Activated T-cell treated with anti-CD3 and anti-CD28 coated beads, Interleukin-2, amount 50 U/mL, for 1 hour (primary cell): ENCODE data around the gene IGSF9B.

ENCODE experiments used
- DNase-seq: peaks from one replicate; pipeline ENCODE4 v3.0.0-alpha.2; 2020

The IGSF9B gene

DNA sequence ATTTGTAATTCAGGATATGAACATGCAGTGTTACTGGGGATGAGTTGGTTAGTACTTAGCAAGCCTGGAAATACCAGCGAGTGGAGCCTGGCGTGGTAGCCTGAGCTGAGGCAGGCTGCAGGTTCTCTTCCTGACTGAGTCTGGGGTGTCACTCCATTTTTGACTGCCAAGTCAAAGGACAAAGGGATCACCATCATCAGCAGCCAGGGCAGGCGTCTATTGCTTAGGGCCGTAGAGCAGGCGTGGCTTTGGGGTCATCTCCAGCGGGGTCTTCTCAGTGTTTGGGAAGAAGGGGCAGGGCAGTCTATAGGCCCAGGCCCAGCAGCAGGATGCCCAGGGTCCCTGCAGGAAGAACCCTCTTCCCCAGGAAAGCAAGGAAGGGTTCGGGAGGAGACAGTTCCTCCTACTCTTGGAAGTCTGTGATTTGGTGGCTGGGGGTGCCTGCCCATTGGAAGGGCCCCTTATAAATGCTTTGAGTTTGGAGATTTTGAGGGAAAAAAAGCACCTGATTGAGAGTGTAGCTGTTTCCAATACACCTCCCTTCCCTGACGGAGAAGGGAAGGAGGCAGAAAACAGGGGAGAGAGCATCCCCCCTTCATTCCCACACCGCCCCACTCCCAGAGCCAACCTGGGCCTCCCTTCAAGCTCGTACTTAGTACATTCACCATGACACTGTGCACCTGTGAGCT is 60.0 kb downstream of the IGSF9B start:
- DNase-seq = no peak

DNA sequence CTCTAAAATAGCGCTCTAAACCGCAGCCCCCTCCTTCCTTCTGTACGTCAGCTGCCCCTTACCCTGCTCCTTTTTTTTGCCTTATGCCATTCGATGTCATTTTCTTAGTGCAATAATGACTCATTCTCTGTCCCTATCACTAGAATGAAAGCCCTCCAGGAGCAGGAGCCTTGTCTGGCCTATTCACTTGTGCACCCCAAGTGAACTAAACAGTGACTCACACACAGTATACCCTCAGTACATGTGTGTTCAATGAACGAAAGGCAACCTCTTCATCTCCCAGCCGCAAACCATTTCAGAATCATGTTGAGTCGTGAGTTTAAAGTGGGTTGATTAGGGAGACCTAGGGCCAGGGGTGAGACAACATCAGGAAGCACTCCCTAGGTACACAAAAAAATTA is 60.7 kb downstream of the IGSF9B start:
- no peak for DNase-seq

DNA sequence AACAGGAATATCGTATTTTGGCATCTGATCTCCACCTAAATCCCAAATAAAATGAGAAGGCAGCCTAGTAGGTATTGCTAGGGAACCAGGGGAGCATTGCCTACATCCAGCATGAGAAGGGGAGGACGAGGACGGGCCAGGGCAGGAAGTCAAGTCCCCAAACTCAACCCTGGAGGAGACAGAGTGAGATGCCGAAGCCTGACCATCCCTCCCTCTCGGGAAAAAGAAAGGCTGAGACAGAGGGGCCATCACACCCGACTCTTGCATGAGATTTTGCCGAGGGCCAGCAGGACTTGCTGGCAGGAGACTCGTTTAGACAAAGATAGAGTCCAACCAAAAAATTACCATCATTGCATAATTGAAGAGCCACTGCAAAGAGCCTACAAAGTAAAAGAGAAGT is 61.2 kb downstream of the IGSF9B start:
- DNase-seq = no peak

DNA sequence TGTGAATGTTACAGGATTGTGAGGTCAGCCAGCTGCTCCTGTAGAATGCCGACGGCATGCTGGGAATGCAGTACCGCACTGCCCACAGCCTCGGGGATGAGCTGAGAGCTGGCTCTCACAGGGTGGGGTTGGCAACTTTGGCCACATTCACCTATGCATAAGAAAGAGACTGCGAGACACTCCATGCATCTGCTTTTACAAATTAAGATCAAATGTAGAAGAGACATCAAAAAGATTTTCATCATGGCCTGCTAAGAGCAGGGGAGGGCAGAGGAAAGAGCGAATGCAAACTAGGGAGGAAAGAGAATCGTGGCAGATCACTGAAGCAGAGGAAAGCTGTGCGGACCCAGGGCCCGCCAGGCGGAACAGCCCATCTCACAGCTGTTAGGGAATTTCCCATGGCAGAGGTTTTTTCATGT is 61.7 kb downstream of the IGSF9B start:
- DNase-seq = no peak

DNA sequence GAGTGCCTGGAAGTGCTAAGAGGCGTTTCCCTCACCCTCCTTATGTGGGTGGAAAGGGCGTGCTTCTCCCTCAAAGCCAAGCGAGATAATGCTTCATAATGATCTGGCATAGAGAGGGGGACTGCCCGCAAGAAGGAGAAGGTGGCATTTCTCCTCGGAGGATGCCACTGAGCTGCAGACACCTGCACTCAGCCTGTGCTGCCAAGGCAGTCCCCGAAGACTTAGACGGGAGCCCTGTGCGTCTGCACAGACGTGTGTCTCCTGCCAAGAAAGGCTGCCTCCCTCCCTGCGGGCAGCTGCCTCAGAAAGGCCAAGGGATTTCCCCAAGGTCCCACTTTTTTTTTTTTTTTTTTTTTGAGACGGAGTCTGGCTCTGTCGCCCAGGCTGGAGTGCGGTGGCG is 63.4 kb downstream of the IGSF9B start:
- no peak for DNase-seq

DNA sequence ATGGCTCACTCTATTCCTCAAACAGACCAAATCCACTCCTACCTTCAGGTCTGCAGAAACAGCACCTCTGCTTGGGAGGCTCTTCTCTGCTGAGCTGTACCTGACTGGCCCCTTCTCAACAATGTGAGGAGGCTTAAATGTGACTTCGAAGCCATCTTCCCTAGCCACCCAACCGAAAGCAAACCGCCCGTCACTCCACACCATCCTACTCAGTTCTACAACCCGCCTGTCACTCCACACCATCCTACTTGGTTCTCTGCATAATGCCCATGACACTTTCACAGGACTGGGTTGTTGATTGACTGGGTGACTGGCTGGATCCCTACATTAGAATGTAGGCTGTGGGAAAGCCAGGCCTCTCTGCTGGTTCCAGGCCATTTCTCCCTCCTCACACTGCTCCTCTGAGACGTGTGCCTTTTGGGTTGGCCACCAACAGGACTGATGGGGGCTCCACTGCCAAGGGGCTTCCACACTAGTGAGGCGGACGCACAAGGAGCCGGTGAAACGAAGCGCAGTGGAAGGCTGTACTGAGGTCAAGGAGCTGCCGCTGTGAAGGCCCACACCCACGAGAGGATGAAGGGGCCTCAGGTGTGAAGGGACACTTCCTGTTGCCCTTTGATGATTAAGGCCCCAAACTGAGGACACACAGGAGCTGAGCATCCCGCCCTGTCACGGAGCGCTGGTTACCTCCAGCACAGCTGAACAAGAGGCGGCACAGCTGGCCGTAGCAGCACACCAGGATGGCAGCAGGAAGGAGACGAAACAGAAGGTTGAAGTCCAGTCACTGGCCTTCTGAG is 64.0 kb downstream of the IGSF9B start:
- no peak for DNase-seq

DNA sequence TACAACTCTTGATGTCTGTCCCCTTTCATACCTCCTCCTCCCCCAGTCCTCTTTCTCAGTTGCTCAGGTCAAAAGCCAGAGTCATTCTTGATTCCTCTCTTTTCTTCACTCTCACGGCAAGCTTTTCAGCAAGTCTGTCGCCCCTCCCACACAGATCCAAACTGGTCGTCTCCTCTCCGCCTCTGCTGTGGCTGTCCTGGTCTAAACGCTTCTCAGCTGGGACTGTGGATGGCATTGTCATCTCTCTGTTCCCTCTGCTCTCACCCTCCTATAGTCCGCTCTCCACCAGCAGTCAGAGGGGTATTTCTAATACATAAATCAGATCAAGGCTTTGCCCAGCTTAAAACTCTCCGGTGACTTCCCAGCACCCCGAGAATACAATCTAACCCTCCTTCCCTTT is 64.6 kb downstream of the IGSF9B start:
- no peak for DNase-seq

DNA sequence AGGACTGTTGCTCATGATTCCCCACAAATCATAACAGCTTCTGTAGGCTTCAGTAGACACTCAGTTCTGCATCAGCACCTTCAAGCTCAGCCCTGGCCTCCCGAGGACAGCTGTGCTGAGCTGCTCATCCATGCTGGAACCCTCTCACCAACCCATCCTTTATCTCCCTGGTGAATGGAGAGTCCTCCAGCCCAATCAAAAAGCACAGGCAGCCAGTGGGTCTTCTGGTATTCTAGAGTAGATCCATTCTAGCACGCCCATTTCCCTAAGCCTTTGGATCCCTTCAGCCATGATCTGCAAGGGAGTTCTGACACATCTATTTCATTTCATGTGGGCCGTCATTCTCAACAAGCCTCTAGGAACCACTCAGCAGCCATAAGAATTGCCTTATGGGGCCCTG is 66.9 kb downstream of the IGSF9B start:
- no peak for DNase-seq

DNA sequence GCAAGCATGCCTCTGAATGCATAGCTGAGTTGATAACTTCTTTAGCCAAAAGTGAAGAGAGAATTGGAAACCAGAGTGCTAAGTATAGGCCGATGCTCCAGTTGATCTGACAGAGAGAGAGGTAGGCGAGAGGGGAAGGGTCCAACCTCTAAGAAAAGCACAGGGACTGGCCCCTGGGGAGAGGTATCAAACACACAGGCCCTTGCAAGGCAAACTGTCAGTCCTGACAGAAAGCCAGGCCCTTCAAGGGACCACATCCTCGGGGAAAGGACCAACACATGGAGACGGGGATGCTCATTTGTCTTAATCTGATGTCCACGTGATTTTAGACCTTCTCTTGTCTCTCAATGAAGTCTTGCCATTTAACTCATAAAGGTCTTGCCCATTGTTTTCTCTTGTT is 67.6 kb downstream of the IGSF9B start:
- no peak for DNase-seq

DNA sequence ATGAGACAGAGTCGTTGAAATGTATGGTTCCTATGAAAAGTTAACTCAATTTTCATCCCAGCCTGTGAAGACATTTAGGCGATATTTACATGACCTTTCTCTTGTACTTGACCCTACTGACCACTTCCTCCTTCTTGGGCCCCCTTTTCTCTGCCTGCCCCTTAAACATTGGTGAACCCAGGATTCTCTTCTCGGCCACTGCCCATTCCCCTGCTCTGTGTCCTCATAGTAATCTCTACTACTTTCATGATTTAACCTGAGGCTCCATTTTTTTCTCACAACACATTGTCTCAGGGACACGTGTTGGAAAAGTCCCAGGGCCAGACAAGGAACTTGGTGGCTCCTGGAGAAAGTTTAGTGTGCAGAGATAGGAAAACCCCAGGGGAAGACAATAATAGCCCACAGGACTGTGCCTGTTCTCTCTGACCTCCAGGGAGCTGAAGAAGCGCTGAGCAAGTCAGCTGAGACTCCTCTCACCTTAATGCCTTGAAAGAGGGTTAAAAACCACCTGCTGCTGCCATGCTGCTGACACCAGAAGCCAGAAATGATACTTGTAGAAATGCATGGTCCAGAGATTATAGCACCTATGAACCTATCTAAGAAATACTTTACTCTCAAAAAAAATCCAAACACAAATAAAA is 69.0 kb downstream of the IGSF9B start:
- no peak for DNase-seq

DNA sequence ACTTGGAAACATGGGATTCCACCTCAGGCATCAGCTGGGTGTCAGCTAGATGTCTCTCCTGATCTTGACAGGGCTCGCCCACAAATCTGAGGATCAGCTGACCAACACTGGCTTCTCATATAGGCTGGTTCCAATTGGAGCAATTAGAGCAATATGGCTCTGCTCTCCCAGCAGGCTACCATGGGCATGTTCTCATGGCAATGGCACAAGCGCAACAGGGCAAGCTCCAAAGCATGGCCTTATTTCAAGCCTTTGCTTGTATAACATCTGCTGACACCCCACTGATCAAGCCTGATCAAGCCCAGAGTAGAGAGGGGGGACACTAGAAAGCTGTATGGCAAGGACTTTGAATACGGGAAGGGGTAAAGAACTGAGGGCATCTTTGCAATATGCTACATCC is 70.7 kb downstream of the IGSF9B start:
- DNase-seq = no peak

DNA sequence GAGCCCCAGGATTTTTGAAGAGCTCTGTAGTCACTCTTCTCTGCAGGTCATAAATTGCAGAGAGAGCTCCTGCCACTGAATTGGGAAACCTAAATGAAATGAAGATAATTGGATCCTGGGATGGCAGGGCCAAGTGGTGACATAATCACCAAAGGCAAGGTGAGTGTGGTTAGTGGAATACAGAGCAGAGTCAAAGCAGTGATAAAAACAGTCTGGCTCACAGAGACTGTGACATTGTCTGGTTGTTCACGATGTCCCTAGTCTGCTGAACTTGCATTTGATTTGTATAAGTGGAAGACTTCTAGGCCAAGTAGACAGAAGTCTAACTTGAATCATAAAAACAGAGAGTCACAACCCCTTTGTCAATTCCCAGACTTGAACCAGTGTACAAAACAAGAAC is 84.6 kb downstream of the IGSF9B start:
- DNase-seq = no peak

DNA sequence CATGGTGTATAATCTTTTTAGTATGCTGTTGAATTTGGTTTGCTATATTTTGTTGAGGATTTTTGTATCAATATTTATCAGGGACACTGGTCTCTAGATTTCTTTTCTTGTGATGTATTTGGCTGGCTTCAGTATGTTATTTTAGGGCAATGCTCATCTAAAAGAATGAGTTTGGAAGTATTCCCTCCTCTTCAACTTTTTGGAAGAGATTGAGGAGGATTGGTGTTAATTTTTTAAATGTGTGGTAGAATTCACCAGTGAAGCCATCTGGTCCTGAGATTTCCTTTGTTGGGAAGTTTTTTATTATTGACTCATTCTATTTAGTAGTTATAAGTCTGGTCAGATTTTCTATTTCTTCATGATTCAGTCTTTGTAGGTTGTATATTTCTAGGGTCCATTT is 89.3 kb downstream of the IGSF9B start:
- DNase-seq = no peak

DNA sequence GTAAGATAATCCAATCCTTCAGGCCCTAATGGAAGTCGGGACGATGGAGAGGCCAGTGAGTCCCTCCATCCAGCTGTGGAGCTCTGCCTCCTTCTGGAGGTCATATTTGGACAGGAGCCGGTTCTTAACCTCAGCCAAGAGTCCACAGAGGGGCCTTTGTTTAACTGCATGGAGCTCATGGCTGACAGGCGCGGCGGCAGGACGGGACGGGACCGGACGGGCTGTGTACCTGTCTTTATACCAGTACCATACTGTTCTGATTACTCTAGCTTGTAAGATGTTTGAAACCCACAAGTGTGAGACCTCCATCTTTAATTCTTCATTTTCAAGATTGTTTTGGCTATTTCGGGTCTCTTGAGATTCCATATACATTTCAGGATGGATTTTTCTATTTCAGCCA is 91.3 kb downstream of the IGSF9B start:
- no peak for DNase-seq

DNA sequence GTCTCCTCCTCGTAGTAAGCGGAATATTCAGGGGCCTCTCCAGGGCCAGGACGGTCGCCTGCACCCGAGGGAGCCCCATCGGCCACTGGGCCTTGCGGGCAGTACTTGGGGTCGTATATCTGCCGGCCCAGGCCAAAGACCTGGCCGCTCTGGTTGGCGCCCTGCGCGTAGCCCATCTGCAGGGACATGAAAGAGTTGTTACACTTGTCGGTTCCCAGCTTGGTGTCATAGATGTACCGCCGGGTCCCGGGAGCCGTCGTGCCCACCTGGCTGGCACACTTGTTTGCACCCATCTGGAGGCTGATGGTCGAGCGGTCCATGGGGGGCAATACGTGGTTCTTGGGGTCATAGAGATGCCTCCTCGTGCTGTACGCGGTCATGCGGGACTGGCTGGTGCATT is 92.0 kb downstream of the IGSF9B start:
- DNase-seq = no peak

DNA sequence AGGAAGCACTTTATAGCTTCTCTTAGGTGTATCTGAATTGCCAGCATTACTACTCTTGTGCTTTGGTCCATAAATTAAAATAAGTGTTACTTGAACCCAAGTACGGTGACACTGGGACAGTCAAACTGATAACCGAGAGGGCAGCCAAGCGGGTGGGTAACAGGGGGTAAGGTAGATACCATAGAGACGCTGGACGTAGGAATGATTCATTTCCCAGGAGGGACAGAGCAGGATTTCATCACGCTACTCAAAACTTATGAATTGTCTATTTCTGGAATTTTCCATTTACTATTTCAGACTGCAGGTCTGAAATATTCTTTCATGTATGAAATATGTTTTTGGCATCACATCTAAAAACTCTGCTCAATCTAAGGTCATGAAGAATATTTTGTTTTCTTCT is 96.6 kb downstream of the IGSF9B start:
- no peak for DNase-seq
